ENCODE measurements around the gene RACK1.
"Not testable (repeated sequence)": the region's sequence is repeated elsewhere in the genome, so short reads cannot be mapped to it uniquely, and the experiment has no call there.

RACK1 gene

GRCh38 chr5:181233088-181233800 is 10.5 kb downstream of the RACK1 start:
- no peak for DNase-seq

GRCh38 chr5:181232593-181232992 is 11.1 kb downstream of the RACK1 start:
- DNase-seq, result no peak

DNA sequence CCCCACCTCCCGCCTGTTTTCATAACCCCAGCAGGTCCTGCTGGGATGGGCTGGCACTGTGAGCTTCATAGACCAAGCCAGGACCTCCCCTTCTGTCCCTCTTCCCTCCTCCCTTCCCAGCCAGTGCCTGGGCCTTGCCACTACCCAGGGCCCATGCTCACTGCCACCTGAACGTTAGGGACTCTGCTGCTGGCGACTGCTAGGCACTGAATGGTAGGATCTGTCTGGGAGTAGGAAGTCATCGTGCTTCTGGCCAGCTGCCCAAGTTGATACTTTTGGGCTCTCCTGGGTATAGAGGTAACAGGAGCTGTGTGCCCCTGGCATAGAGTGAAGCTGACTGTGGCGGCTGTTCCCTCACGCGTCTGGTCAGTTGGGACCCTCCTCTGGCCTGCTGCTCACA is 12.3 kb downstream of the RACK1 start:
- DNase-seq, result no peak

DNA sequence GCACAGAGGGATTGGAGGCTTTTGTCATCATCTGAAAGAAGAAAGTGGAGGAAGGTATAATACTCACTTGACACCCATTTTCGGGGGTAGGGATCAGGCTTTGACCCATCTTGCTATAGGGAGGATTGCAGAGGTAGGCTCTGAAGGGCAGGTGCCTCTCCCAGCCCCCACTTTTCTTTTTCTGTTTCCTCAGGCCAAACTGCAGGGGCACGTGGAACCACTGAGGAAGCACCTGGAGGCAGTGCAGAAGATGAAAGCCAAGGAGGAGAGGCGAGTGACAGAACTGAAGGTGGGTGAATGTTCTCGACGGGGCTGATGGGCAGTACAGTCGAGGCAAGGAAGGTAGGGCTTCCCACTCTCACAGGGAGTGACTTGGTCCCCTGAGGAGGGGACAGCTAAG is 13.2 kb downstream of the RACK1 start:
- DNase-seq, result no peak

DNA sequence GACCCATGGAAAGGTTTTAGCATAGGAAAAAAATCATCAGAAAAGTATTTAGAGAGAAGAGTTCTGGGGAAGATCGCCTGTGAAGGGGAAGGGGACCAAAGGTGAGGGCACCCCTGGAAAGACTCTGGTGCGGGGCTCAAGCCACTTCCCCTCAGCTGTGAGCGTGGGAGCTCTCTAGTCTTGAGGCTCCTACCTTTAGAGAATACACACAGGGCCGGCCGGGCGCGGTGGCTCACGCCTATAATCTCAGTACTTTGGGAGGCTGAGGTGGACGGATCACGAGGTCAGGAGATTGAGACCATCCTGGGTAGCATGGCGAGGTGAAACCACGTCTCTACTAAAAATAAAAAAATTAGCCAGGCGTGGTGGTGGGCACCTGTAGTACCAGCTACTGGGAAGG is 13.7 kb downstream of the RACK1 start:
- no peak for DNase-seq

- no peak for DNase-seq
Observed at GRCh38 chr5:181224390-181225229, 19.1 kb downstream of the RACK1 start.

DNA sequence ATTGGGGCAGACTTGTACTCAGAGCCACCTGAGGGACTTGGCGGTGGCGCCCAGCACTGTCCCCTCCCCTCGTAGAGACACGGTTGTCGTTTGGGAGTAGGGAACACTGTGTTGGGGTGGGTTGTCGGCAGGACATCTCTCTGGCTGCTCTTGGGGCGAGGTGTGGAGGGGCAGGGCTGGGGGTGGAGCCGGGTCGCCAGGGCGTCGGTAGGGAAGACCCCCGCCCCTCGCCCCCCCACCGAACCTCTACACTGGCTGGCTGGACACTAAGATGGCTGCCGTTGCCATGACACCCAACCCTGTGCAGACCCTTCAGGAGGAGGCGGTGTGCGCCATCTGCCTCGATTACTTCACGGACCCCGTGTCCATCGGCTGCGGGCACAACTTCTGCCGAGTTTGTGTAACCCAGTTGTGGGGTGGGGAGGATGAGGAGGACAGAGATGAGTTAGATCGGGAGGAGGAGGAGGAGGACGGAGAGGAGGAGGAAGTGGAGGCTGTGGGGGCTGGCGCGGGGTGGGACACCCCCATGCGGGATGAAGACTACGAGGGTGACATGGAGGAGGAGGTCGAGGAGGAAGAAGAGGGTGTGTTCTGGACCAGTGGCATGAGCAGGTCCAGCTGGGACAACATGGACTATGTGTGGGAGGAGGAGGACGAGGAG is 19.8 kb downstream of the RACK1 start:
- DNase-seq, result no peak

DNA sequence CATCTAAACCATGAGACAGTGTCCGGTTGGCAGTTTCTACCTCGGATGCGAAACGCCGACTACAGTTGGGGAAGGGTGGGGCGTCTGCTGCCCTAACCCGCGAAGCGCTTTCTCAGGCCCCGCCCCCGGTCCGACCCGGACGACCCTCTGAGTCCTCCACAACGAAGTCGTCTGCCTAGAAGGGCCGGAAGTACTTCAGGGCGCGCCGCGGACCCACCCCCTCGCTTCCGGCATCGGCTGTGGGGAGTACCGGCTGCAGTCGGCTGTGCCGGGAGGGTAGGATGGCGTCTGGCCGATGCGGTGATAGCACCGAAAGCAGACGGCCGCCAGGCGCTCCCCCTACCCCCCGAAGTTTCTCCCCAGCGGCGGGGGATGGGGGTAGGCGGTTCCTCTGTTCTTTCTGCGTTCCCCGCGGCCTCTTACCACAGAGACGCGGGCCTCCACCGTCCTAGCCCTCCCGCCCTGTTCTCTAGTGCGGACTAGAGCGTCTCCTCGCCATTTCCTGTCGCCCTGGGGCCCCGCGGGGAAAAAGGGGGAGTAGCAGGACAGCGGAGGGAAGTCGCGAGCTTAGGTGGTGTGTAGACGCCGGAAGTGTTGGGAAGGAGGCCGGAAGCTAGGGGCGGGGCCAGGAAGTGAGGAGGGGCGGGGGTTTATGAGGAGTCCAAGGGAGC is 20.5 kb downstream of the RACK1 start, which contains the start of gene TRIM41:
TRIM41 (plus strand) TSS at position 224 of the 671 bp plus-strand sequence. CDS start 719 bp downstream, outside the sequence.
- no peak for DNase-seq

- no peak for DNase-seq
Observed at GRCh38 chr5:181222630-181223057, 21.1 kb downstream of the RACK1 start.

DNA sequence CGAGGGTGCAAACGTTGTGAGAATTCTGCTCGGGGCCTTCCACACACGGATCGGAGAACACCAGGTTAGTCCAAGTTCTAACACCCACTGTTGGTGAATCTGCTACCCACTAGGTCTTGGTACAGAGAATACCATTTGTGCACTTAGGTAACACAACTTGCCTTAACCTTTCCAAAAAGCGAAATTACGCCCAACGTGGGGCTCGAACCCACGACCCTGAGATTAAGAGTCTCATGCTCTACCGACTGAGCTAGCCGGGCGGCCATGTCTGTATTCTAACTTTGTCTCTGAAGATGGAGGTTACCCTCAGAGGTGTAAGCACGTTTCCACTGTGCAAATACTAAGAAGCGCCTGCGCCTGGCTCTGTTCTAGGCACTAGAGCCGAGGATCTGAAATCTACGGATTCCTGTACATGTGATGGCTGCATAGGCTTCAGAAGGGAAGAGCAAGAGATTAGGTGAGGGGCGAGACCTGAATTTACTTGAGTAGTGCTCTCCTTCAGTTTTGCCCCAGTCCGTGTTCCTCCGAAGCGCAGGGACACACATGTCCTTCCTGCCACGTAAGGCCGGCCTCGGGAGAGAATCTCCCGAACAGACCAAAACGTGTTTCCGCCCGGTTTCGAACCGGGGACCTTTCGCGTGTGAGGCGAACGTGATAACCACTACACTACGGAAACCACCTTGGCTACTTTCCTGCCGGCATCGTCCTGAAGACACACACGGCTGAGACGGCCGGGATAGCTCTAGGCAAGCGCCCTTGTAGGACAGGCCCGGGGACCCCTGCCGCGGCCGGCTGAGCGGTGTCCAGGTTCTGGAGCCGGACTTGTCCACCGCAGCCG is 21.7 kb downstream of the RACK1 start:
- no peak for DNase-seq

DNA sequence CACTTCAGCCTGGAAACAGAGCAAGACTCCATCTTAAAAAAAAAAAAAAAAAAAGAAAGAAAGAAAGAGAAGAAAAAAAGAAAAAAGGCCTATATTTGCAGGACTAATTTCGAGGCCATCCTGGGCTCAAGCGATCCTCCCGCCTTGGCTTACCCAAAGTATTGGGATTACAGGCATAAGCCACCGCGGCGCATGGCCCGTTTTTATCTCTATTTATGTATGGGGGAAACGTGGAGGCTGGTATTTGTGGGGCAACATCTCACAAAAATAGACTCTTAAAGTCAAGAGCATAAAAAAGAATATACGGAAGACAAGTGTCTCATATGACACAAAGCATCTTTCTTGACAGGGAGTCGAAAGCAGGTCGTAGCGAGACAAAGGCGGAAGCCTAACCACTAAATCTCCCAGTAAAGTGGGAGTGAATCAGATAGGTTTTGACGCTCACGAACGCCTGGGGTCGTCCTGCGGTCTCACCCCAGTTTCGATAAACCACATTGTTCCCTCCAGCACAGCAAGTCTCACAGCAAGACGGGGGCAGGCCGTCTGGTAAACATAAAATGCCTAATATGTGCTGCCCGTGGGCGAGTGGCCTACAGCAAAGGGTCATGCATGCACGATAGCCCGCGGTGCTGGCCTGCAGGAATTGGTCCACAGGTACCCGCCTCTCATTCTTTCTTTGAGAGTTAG is 22.5 kb downstream of the RACK1 start:
- no peak for DNase-seq

GRCh38 chr5:181220178-181220515 is 23.6 kb downstream of the RACK1 start:
- DNase-seq, result no peak

- no peak for DNase-seq
Observed at GRCh38 chr5:181219262-181220177, 24.2 kb downstream of the RACK1 start.

GRCh38 chr5:181218795-181219124 is 24.9 kb downstream of the RACK1 start:
- DNase-seq, result no peak

DNA sequence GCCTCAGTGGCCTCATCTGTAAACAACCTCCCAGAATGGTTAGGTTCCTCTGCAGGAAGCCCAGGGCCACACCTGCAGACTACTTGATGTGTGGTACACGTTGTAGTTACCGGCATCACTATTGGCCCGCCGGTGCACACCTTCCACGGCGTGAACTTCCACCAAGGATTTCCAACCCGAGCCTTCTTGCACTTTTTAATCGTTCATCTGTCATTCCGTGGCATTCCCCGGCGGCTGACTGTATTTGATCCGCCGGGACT is 26.0 kb downstream of the RACK1 start:
- DNase-seq, result no peak

- DNase-seq, result no peak
Observed at GRCh38 chr5:181217111-181217802, 26.4 kb downstream of the RACK1 start.

GRCh38 chr5:181215997-181216989 is 27.4 kb downstream of the RACK1 start:
- no peak for DNase-seq

DNA sequence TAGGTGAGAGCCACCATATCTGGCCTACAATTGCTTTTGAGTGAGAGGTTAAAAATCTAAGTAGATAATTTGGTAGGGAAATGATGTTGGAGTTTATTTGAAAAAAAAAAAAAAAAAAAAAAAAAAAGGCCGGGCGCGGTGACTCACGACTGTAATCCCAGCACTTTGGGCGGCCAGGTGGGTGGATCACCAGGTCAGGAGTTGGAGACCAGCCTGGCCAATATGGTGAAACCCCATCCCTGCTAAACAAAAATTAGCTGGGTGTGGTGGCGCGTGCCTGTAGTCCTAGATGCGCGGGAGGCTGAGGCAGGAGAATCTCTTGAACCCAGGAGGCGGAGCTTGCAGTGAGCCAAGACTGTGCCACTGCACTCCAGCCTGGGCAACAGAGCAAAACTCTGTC is 29.5 kb downstream of the RACK1 start:
- not testable (repeated sequence) for DNase-seq

DNA sequence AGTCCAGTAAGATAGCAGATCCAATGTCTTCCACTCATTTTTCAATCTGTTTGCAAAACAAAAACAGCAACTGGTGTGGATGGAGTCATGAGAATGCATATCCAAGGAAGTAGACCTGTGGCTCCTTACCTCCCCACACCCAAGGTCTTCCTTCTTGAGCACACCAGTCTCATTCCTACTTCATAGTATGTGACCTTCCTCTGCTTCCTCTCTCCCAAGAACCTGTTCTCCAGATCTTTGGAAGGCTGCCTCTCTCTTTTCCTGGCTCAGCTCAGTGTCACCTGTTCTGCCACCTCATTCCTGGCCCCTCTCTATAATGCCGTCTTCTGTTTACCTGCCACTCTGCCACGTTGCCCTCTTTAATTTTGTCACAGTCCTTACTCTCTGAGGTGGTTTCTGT is 30.8 kb downstream of the RACK1 start:
- no peak for DNase-seq
